GM18868 (cell line): ENCODE data around the gene IRGM.
"Not testable (repeated sequence)": the region's sequence is repeated elsewhere in the genome, so short reads cannot be mapped to it uniquely, and the experiment has no call there.

Experiments
- ATAC-seq: cut with Tn5 transposase; IDR thresholded peaks from one replicate; pipeline ENCODE4 v1.9.1; 2021; ENCODE audit warnings: mild to moderate bottlenecking, moderate library complexity; ENCODE audit not compliant: unreplicated experiment

The IRGM gene

DNA sequence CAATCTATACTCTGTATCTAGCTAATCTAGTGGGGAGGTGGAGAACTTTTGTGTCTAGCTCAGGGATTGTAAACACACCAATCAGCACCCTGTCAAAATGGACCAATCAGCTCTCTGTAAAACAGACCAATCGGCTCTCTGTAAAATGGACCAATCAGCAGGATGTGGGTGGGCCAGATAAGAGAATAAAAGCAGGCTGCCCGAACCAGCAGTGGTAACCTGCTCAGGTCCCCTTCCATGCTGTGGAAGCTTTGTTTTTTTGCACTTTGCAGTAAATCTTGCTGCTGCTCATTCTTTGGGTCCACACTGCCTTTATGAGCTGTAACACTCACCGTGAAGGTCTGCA is at the start of gene IRGM:
IRGM (plus strand) TSS at position 214 of the 346 bp plus-strand sequence. CDS start 1,603 bp downstream, outside the sequence.
- ATAC-seq, result not testable (repeated sequence)

GRCh38 chr5:150797384-150797783 is 48.9 kb upstream of the IRGM start:
- peak; percentile 54 for ATAC-seq

DNA sequence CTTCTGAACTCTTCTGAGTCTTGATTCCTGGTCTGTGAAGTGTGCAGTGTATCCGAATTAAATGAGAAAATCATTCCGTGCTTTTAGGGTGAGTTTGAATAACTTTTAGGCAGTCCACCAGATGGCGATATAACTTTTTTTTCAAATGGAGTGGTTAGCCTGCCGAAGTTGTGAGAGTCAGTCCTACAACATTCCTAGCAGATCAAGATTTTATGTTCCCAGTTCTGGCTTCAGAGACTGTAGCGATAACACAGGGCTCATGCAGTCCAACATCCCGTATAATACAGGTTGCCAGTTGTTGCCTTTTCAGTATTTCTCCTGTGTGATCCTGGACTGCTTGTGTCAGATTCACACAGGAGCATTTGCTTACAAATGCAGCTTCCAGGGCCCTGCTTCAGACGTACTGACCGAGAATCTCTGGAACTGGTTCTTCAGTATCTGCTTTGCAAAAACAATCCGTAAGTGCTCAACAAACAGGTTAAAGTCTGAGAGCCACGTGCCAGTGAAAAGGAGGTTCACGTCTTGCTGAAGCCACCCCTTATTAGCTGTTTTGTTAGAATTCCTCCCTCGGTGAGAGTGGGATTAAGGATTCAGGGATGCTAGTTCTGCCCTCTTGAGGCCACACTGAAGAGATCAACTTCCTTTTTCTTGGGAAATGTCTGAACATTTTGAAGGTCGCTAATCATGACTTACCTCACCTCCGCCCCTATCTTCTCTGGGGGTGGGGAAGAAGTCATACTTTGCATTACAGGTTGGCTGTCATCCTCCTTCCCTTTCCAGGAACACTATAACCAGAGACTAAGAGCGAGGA is 45.0 kb upstream of the IRGM start:
- ATAC-seq, result peak; percentile 58

DNA sequence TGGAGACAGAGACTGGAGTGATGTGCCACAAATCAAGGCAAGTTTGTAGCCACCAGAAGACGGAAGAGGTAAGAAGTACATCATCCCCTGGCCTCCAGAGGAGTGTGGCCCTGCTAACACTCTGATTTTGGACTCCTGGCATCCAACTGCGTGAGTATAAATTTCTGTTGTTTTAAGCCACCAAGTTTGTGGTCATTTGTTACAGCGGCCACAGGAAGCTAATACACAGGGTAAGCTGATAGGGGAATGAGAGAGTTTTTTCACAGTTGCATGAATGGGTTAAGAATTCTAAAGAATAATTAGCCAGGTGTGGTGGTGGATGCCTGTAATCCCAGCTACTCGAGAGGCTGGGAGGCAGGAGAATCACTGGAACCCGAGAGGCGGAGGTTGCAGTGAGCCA is 41.9 kb upstream of the IRGM start:
- no peak for ATAC-seq

GRCh38 chr5:150809363-150809762 is 37.0 kb upstream of the IRGM start:
- no peak for ATAC-seq

DNA sequence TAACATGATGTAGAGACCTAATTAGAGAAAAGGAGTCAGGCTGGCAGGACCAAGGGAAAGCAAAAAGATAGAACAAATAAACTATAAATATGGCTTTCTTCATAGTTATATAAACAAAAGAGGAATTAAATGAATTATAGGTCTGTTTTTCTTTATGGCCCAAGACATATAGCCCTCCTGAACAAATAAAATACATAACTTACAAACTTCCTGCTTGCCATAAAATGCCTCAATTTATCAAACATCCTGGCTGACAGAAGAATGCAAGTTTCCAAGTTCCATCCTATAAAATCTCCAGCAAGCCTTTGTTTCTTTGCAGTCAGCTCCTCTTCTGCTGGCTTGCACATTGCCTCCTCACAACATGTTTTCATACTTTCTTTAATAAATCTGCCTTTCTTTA is 31.3 kb upstream of the IRGM start:
- no peak for ATAC-seq

GRCh38 chr5:150816946-150817345 is 29.4 kb upstream of the IRGM start:
- ATAC-seq, result no peak

- ATAC-seq, result no peak
Observed at GRCh38 chr5:150829744-150830143, 16.6 kb upstream of the IRGM start.

- not testable (repeated sequence) for ATAC-seq
Observed at GRCh38 chr5:150831821-150832220, 14.5 kb upstream of the IRGM start.

- ATAC-seq, result no peak
Observed at GRCh38 chr5:150836064-150836463, 10.3 kb upstream of the IRGM start.

GRCh38 chr5:150836703-150837102 is 9.6 kb upstream of the IRGM start:
- ATAC-seq, result no peak

DNA sequence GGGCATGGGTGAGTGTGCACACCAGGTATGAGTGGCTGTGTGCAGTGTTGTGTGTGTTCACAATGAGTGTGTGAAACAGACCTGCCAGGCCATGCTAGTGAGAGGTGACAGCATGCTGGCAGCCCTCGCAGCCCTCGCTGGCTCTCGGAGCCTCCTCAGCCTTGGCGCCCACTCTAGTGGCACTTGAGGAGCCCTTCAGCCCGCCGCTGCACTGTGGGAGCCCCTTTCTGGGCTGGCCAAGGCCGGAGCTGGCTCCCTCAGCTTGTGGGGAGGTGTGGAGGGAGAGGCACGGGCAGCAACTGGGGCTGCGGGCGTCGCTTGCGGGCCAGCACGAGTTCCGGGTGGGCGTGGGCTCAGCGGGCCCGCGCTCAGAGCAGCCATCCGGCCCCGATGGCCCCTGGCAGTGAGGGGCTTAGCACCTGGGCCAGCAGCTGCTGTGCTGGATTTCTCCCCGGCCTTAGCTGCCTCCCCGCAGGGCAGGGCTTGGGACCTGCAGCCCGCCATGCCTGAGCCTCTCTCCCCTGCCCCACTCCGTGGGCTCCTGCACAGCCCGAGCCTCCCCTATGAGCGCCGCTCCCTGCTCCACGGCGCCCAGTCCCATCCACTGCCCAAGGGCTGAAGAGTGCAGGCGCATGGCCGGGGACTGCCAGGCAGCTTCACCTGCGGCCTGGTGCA is 999 bp upstream of the IRGM start:
- not testable (repeated sequence) for ATAC-seq

- ATAC-seq, result peak; percentile 97
Observed at GRCh38 chr5:150846654-150847333, 473 bp downstream of the IRGM start.

DNA sequence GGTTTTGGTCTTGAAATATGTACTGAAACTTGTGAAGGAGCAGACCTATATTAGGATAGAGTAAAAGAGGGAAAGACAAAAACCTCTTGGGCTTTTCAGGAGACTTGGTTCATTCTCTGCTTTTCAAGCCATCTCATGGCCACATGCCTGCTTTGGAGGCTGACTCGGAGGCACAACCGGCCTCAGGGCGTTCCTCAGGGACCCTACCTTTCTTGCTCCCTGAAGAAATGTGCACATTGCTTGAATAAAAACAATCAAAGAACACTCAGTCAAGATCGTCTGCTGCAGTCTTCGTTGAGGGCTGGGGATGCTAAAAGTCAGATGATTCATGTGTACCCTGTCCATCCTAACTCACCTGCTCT is 994 bp downstream of the IRGM start:
- ATAC-seq, result no peak

DNA sequence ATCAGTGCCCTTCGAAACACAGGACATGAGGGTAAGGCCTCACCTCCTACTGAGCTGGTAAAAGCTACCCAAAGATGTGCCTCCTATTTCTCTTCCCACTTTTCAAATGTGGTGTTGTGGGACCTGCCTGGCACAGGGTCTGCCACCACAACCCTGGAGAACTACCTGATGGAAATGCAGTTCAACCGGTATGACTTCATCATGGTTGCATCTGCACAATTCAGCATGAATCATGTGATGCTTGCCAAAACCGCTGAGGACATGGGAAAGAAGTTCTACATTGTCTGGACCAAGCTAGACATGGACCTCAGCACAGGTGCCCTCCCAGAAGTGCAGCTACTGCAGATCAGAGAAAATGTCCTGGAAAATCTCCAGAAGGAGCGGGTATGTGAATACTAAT is 1.9 kb downstream of the IRGM start:
- no peak for ATAC-seq

DNA sequence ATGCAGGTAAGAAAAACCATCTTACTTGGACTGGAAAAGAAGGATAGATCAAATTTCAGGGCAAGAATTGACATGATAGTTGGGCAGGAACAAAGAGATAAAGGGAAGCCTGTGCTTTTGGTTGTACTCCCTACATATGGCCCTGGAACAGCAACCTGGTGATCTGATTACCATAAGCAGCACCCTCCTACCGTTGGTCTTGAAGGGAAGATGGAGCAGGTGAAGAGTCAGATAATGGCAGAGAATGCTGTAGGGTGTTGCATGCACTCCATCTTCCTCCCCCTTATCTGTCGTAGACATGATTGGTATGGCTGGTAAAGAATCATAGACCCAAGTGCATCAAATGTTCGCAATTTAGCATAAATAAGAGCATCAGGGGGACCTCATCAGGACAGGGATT is 4.7 kb downstream of the IRGM start:
- ATAC-seq, result no peak

- peak; percentile 87 for ATAC-seq
Observed at GRCh38 chr5:150853561-150853960, 7.2 kb downstream of the IRGM start.

GRCh38 chr5:150856700-150857099 is 10.4 kb downstream of the IRGM start:
- ATAC-seq, result not testable (repeated sequence)

DNA sequence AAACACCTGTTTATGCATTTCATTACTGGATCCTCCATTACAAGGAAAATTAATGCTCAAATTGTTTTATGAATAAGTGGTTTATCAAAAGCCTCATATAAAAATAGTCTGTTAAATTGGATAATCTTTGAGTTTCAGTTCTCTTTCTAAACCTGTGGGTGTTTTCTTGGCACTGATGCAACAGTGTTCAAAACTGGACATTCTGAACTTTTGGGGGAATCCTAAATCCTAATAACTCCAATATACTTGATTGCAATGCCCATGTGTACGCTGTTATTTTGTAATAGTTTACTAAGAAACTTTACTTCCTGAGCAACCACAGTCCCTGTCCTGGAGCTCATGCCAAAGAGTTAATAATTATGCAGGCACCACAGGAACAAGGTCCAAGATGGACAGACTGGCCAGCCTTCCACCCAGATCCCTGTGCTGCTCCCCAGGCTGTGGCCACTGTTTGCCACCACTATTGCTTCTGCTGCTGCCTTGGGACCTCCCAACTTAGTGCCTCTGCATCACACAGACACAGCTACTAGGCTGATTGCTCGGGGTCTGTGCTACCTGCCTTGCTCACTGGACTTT is 14.0 kb downstream of the IRGM start:
- ATAC-seq, result no peak

- ATAC-seq, result no peak
Observed at GRCh38 chr5:150862070-150862469, 15.7 kb downstream of the IRGM start.

- no peak for ATAC-seq
Observed at GRCh38 chr5:150879358-150879757, 33.0 kb downstream of the IRGM start.
